HEK293T (cell line): ENCODE measurements around the gene PHACTR2.

ENCODE experiments used
- CTCF ChIA-PET: fragments of 350-600 bp; formaldehyde crosslinking; extraction: SDS; loops from one replicate; lab custom pipeline; 2021; ENCODE audit warnings: antibody characterized with exemption, inconsistent platforms; lab: Yijun Ruan, JAX
- POLR2A ChIA-PET: fragments of 350-600 bp; formaldehyde crosslinking; extraction: SDS; loops from one replicate; lab custom pipeline; 2020; ENCODE audit warnings: antibody characterized with exemption, inconsistent platforms; lab: Yijun Ruan, JAX
- DNase-seq: peaks from one replicate; pipeline ENCODE4 v3.0.0; 2012; ENCODE audit warnings: mixed read lengths; ENCODE audit errors: extremely low spot score
- ARNT ChIP-seq: fragments of 450-650 bp; IDR thresholded peaks from 2 replicates; pipeline ENCODE4 v1.6.1; 2017; ENCODE audit warnings: mild to moderate bottlenecking
- BHLHE40 ChIP-seq: fragments of 450-650 bp; IDR thresholded peaks from 2 replicates; pipeline ENCODE4 v1.6.1; 2016; ENCODE audit warnings: mild to moderate bottlenecking, moderate library complexity, borderline replicate concordance
- CTBP1 ChIP-seq: fragments of 450-650 bp; IDR thresholded peaks from 2 replicates; pipeline ENCODE4 v1.6.1; 2016; ENCODE audit warnings: borderline replicate concordance
- ELF4 ChIP-seq: fragments of 450-650 bp; IDR thresholded peaks from 2 replicates; pipeline ENCODE4 v1.6.1; 2017; ENCODE audit warnings: antibody characterized with exemption
- FOXA1 ChIP-seq: fragments of 450-650 bp; IDR thresholded peaks from 2 replicates; pipeline ENCODE4 v1.6.1; 2016; ENCODE audit warnings: mild to moderate bottlenecking
- FOXK2 ChIP-seq: fragments of 450-650 bp; IDR thresholded peaks from 2 replicates; pipeline ENCODE4 v1.6.1; 2016; ENCODE audit warnings: mild to moderate bottlenecking
- FOXM1 ChIP-seq: fragments of 450-650 bp; IDR thresholded peaks from 2 replicates; pipeline ENCODE4 v1.6.1; 2017; ENCODE audit warnings: mild to moderate bottlenecking, borderline replicate concordance
- HDGF ChIP-seq: fragments of 450-650 bp; IDR thresholded peaks from 2 replicates; pipeline ENCODE4 v1.6.1; 2017; ENCODE audit warnings: antibody characterized with exemption, borderline replicate concordance
- L3MBTL2 ChIP-seq: fragments of 450-650 bp; conservative IDR thresholded peaks from 2 replicates; pipeline ENCODE4 v1.6.1; 2016; ENCODE audit warnings: mild to moderate bottlenecking
- LEF1 ChIP-seq: fragments of 450-650 bp; IDR thresholded peaks from 2 replicates; pipeline ENCODE4 v1.6.1; 2017; ENCODE audit warnings: mild to moderate bottlenecking, borderline replicate concordance
- NFRKB ChIP-seq: fragments of 450-650 bp; IDR thresholded peaks from 2 replicates; pipeline ENCODE4 v1.6.1; 2016; ENCODE audit warnings: mild to moderate bottlenecking, moderate library complexity
- SP1 ChIP-seq: fragments of 450-650 bp; IDR thresholded peaks from 2 replicates; pipeline ENCODE4 v1.6.1; 2017
- SUZ12 ChIP-seq: fragments of 450-650 bp; IDR thresholded peaks from 2 replicates; pipeline ENCODE4 v1.6.1; 2016; ENCODE audit warnings: mild to moderate bottlenecking
- TARDBP ChIP-seq: fragments of 450-650 bp; IDR thresholded peaks from 2 replicates; pipeline ENCODE4 v1.6.1; 2016
- ZNF384 ChIP-seq: fragments of 450-650 bp; IDR thresholded peaks from 2 replicates; pipeline ENCODE4 v1.6.1; 2016
- TF ChIP-seq, protein P1 (sequence below): fragments of 450-650 bp; IDR thresholded peaks from 2 replicates; pipeline ENCODE4 v1.6.1; 2016

PHACTR2 gene

DNA sequence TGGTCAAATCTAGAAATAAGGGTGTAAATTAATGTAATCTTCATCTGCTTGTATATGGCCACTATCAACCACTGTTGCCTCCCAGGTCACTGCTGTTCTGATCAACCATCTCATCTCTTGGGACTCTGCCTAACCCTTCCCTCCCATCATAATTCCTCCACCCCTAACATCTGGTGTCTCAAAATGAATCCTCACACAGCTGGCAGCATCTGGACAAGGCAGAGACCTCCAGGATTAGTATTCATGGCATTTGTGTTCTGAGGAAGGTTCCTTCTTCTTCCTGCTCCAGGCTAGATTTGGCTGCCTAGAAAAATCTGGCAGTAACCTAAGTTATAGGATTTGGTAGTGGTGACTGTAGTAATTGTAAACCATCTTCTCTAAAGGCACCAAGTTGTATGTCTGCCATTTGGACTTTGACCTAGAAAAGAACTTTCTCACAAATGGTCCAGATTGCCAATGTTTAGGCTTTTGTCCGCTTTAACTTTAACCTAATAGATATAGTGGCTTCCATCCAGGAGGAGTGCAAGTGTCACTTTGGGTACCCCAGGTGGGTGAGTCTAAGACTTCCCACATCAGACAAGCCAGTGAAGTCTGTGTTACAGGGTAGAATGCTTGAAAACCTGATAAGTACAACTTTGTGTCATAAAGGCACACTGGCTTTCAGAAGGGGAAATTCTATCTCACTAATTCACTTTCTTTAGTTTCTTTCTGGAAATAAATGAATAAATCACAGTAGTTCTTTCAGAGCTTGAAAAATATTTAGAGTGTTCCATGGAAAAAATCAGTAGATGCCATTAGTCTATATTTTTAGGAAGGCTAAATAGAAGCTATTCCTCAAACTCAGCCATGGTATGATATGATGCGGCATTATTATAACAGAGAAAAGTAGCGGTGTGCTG, 3.0 kb upstream of the PHACTR2 start:
- POLR2A ChIA-PET = interaction anchor here (1.0 to 1.2 kb wide), 2 partner anchors 168 to 169 kb away, joined by 5 to 7 read pairs; partner anchors contain the start of gene LTV1
- CTCF ChIA-PET = no interaction called here
- DNase-seq = no peak
- TF ChIP-seq L3MBTL2 = no peak
- TF ChIP-seq ARNT = no peak
- TF ChIP-seq, protein P1, sequence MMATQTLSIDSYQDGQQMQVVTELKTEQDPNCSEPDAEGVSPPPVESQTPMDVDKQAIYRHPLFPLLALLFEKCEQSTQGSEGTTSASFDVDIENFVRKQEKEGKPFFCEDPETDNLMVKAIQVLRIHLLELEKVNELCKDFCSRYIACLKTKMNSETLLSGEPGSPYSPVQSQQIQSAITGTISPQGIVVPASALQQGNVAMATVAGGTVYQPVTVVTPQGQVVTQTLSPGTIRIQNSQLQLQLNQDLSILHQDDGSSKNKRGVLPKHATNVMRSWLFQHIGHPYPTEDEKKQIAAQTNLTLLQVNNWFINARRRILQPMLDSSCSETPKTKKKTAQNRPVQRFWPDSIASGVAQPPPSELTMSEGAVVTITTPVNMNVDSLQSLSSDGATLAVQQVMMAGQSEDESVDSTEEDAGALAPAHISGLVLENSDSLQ = no peak

DNA sequence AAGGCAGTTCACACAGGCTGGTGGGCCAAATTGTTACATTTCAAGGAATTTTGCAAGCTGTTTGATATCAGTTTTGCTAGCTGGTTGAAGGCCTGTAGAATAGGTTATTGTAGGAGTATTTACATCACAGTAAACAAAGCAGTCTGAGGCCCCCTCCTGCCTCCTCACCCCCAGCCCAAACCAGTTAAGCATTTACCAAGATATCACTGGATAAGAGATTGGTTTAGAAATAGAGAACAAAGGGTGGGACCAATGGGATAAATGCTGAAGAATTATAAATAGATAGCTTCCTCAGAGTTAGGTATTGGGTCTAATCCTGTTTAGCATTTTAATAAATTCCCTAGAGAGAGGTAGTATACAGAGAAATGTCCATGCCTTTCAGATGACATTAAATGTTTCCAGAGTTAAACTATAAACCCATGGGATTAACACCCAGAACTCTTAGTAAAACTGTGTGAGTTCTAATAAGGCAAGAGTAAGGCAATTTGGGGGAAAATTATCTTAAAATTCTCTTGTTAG, 2.3 kb upstream of the PHACTR2 start:
- CTCF ChIA-PET = interaction anchor here (0.7 kb wide), 1 partner anchor 347 kb away, joined by 3 read pairs; no protein-coding TSS in a partner anchor
- no peak for DNase-seq
- POLR2A ChIA-PET = interaction anchor here (1.2 kb wide), 1 partner anchor 168 kb away, joined by 7 read pairs; the partner anchor contains the start of gene LTV1

DNA sequence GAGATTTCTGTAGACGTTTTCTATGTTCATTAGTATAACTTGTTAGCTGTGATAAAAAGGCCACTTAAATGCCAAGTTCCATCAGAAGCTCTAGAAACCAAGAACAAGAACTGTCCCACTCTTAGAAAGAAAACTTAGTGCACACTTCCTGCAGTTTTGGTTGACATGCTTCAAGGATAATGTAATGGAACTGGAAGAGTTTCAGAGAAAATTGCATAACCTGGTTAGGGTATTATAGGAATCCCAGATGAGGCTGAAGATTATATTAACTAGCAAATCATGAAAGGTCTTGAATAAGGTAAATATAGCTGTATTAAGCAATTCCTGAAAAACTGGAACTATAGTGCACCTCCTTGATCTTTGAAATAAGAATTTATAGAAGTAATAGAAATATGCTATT, 1.8 kb upstream of the PHACTR2 start:
- CTCF ChIA-PET = interaction anchor here (0.7 kb wide), 1 partner anchor 347 kb away, joined by 3 read pairs; no protein-coding TSS in a partner anchor
- no peak for TF ChIP-seq L3MBTL2
- TF ChIP-seq, protein P1 = no peak
- TF ChIP-seq FOXM1 = no peak
- no peak for TF ChIP-seq ZNF384
- no peak for TF ChIP-seq ELF4
- TF ChIP-seq TARDBP = no peak
- TF ChIP-seq FOXA1 = no peak
- TF ChIP-seq BHLHE40 = no peak
- no peak for TF ChIP-seq HDGF
- no peak for TF ChIP-seq SP1
- no peak for TF ChIP-seq FOXK2
- no peak for TF ChIP-seq SUZ12
- no peak for TF ChIP-seq CTBP1
- TF ChIP-seq LEF1 = no peak
- no peak for TF ChIP-seq ARNT
- TF ChIP-seq NFRKB = no peak
- POLR2A ChIA-PET = interaction anchor here (1.2 kb wide), 1 partner anchor 168 kb away, joined by 7 read pairs; the partner anchor contains the start of gene LTV1
- no peak for DNase-seq

More for the DNA sequence above, 2.3 kb upstream of the PHACTR2 start:
- TF ChIP-seq FOXK2 (no peak), FOXA1 (no peak), ELF4 (no peak), NFRKB (no peak), ARNT (no peak), LEF1 (no peak)
- TF ChIP-seq, protein P1 = no peak

DNA sequence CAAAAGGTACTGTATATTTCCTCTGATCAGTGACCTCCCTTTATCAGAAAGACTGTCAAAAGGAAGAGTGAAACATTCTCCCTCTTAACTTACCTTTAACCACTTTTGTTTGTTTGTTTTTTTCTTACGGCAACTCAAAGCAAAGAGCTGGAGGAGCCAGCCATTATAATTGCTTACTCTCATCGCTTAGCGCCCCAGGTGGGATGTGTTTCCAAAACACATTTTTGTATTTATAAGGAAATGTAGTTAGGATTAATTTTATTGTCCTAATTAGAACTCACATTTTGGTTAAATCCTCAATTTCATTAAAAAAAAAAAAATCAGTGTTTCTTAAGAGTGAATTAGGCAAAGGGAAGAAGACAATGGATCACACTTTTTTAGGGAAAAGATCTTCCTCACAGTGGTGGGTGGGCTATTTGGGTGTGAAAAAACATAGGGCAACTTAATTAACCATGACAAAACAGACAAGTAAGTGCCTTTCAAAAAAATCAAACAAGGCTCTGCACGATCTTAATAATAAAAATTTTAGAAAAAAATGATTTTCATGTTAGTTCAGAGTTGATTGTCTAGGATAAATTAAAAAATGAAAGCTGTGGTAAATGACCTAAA, 1.2 kb upstream of the PHACTR2 start:
- ChIA-PET CTCF (no interaction called here), POLR2A (interaction anchor here (1.2 kb wide), 1 partner anchor 24 kb away, joined by 3 read pairs; no protein-coding TSS in a partner anchor)
- no peak for DNase-seq
- TF ChIP-seq ARNT (no peak), ELF4 (no peak), FOXM1 (no peak), LEF1 (no peak), BHLHE40 (no peak), HDGF (no peak), TARDBP (no peak), CTBP1 (no peak), ZNF384 (no peak), NFRKB (no peak), L3MBTL2 (no peak), SP1 (no peak), FOXA1 (no peak), FOXK2 (no peak)
- TF ChIP-seq, protein P1 = no peak

DNA sequence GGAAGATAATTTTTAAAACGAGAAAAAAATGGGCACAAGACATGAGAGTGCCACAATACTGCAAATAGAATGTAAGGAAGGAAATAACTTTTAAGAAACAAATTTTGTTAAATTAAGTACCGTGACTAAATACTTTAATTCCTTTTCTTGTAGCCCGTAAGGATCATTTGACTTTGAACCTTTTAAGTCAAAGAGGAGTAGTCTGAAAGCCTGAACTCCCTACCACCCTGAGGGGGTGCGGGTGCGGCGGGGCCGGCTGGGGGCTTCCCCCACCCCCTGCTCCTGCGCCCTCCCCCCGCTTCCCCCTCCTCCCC, 231 bp upstream of the PHACTR2 start:
- ChIA-PET CTCF (no interaction called here), POLR2A (interaction anchor here (0.6 to 1.2 kb wide), 4 partner anchors 23 to 102 kb away, joined by 3 read pairs; no protein-coding TSS in a partner anchor)
- DNase-seq = no peak
- TF ChIP-seq LEF1 = no peak
- no peak for TF ChIP-seq ZNF384
- TF ChIP-seq FOXA1 = no peak
